Mucosa of rectum (tissue), 2 donors: ENCODE measurements around the gene SACS.

ENCODE experiments used
- H3K27ac ChIP-seq, 2 donors: one replicate each; pipeline ENCODE4 v1.7.0; 2013; ENCODE audit warnings: inconsistent platforms in 2 of 2, low read depth in 2 of 2, low read length in 2 of 2
- H3K27me3 ChIP-seq, 2 donors: one replicate each; pipeline ENCODE4 v1.7.0; 2013; ENCODE audit warnings: low read length in 2 of 2; ENCODE audit not compliant: control insufficient read depth in 2 of 2, insufficient read depth in 2 of 2
- H3K36me3 ChIP-seq, 2 donors: one replicate each; pipeline ENCODE4 v1.7.0; 2013; ENCODE audit warnings: low read length in 2 of 2; ENCODE audit not compliant: control insufficient read depth in 2 of 2, insufficient read depth in 2 of 2
- H3K4me1 ChIP-seq, 2 donors: one replicate each; pipeline ENCODE4 v1.7.0; 2013; ENCODE audit warnings: low read length in 2 of 2, mild to moderate bottlenecking in 1 of 2; ENCODE audit not compliant: control insufficient read depth in 2 of 2, insufficient read depth in 2 of 2
- H3K4me3 ChIP-seq, 2 donors: one replicate each; pipeline ENCODE4 v1.7.0; 2013; ENCODE audit warnings: low read length in 2 of 2
- H3K9ac ChIP-seq, 2 donors: one replicate each; pipeline ENCODE4 v1.7.0; 2013; ENCODE audit warnings: low read length in 2 of 2, low read depth in 1 of 2, mild to moderate bottlenecking in 1 of 2
- H3K9me3 ChIP-seq, 2 donors: one replicate each; pipeline ENCODE4 v1.7.0; 2013; ENCODE audit warnings: low read length in 2 of 2; ENCODE audit not compliant: control insufficient read depth in 2 of 2
- donor health status: healthy.
- donor health status: Normal muscosa, but diverticular disease.

Gene SACS

GRCh38 chr13:23348262-23349127 lies 85.0 kb downstream of the SACS start:
- Histone ChIP-seq H3K9me3 (no peaks in the 10 kb centered on the region), H3K4me1 (no peaks in the 10 kb centered on the region), H3K36me3 (peaks cover 0 to 3% of the 10 kb centered on the region in 2 donors), H3K9ac (no peak overlapping the region), H3K27ac (no peak overlapping the region), H3K27me3 (no peaks in the 10 kb centered on the region), H3K4me3 (no peak overlapping the region)

DNA sequence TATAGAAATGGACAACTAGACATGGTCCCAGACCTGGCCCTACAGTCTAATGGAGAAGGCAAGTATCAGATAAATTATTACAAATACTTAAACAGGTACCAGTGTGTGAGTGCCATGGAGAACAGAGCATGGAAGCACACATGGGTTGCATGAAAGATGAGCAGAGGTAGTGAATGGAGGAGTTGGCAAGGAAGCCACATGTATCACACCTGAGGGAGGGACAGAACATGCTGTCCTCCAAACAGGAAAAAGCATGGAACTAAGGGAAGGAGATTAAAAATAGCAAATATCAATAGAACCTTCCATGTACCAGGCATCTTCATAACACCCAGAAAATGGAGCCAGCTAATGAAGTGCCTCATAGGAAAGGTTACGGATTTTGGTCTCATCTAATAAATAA lies 85.9 kb downstream of the SACS start:
- no peaks in the 10 kb centered on the region for H3K27me3 ChIP-seq
- no peak overlapping the region for H3K27ac ChIP-seq
- H3K9me3 ChIP-seq: no peaks in the 10 kb centered on the region
- no peak overlapping the region for H3K9ac ChIP-seq
- peaks cover 0 to 3% of the 10 kb centered on the region in 2 donors for H3K36me3 ChIP-seq
- no peak overlapping the region for H3K4me3 ChIP-seq
- no peaks in the 10 kb centered on the region for H3K4me1 ChIP-seq

GRCh38 chr13:23344931-23345595 lies 88.4 kb downstream of the SACS start:
- Histone ChIP-seq H3K4me3 (no peak overlapping the region), H3K27me3 (no peaks in the 10 kb centered on the region), H3K27ac (no peak overlapping the region), H3K4me1 (no peaks in the 10 kb centered on the region), H3K36me3 (peaks cover 0 to 3% of the 10 kb centered on the region in 2 donors), H3K9me3 (no peaks in the 10 kb centered on the region), H3K9ac (no peak overlapping the region)

GRCh38 chr13:23339225-23339624 lies 94.3 kb downstream of the SACS start:
- Histone ChIP-seq H3K9me3 (no peaks in the 10 kb centered on the region), H3K27ac (no peak overlapping the region), H3K27me3 (no peaks in the 10 kb centered on the region), H3K36me3 (no peaks in the 10 kb centered on the region), H3K9ac (no peak overlapping the region), H3K4me1 (no peaks in the 10 kb centered on the region), H3K4me3 (no peak overlapping the region)

DNA sequence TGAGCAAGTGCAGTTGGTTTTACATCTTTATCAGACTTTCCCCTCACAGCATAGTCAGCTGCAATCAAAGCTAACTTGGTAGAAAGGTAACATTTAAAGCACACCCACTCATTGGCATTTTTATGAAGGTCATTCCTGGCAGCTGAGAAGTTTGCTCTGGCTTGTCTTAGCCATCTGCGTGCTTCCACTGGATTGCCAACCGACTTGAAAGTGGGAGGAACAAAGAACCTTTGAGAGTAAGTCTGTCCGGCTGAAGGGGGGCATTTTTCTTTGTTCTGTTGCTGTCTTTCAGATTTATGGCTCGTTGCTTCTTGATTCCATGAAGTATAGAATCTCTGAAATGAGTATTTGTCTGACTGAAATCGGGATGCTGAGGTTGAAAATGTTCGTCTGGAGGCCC lies 103.1 kb downstream of the SACS start:
- H3K4me3 ChIP-seq: no peak overlapping the region
- no peak overlapping the region for H3K9ac ChIP-seq
- peaks cover 0 to 3% of the 10 kb centered on the region in 2 donors for H3K9me3 ChIP-seq
- H3K36me3 ChIP-seq: no peaks in the 10 kb centered on the region
- H3K27me3 ChIP-seq: no peaks in the 10 kb centered on the region
- no peak overlapping the region for H3K27ac ChIP-seq
- no peaks in the 10 kb centered on the region for H3K4me1 ChIP-seq

- H3K36me3 ChIP-seq: no peaks in the 10 kb centered on the region
- H3K27me3 ChIP-seq: no peaks in the 10 kb centered on the region
- H3K27ac ChIP-seq: no peak overlapping the region
- H3K9ac ChIP-seq: no peak overlapping the region
- no peaks in the 10 kb centered on the region for H3K9me3 ChIP-seq
- no peaks in the 10 kb centered on the region for H3K4me1 ChIP-seq
- H3K4me3 ChIP-seq: no peak overlapping the region
Observed at GRCh38 chr13:23325191-23325590, 108.3 kb downstream of the SACS start.

DNA sequence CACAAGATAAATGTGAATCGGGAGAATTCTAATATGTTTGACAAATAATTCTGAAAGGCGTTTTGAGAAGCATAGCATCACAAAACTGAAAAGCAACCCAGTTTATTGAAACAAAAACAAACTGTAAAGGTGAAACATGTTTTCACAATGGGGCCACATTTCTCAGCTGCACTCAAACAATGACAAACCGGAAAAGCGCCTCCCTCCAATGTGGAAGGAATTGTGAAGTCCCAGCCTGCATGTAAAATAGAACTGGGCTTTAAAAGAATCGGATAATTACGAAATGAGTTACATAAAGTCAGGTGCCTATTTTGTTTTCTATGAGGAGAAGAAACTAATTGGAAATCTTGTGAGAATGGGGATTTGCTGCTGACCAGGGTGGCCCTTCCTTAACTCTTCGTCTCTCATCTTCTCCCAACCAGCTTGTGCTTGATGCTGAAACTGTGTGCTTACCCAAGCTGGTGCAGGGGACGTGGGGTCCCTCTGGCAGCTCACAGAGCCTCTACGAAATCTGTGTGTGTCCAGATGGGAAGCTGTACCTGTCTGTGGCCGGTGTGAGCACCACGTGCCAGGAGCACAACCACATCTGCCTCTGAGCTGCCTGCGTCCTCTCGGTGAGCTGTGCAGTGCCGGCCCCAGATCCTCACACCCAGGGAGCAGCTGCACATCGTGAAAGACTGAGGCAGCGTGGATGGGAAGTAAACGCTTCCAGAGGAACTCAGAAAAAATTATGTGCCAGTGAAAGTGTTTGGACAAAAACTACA lies 109.4 kb downstream of the SACS start:
- Histone ChIP-seq H3K27ac (no peak overlapping the region), H3K9me3 (no peaks in the 10 kb centered on the region), H3K9ac (no peak overlapping the region), H3K4me1 (peaks cover 0 to 2% of the 10 kb centered on the region in 2 donors), H3K36me3 (no peaks in the 10 kb centered on the region), H3K4me3 (no peak overlapping the region), H3K27me3 (no peaks in the 10 kb centered on the region)

GRCh38 chr13:23322353-23323336 lies 110.9 kb downstream of the SACS start:
- Histone ChIP-seq H3K4me1 (peaks cover 0 to 2% of the 10 kb centered on the region in 2 donors), H3K36me3 (no peaks in the 10 kb centered on the region), H3K9ac (no peak overlapping the region), H3K27ac (no peak overlapping the region), H3K9me3 (no peaks in the 10 kb centered on the region), H3K27me3 (no peaks in the 10 kb centered on the region), H3K4me3 (no peak overlapping the region)

GRCh38 chr13:23321535-23322241 lies 111.8 kb downstream of the SACS start:
- no peak overlapping the region for H3K27ac ChIP-seq
- peak overlapping the region in 1 of 2 donors; percentile 46 for H3K4me3 ChIP-seq
- H3K9ac ChIP-seq: no peak overlapping the region
- no peaks in the 10 kb centered on the region for H3K9me3 ChIP-seq
- no peaks in the 10 kb centered on the region for H3K36me3 ChIP-seq
- H3K4me1 ChIP-seq: peaks cover 0 to 2% of the 10 kb centered on the region in 2 donors
- H3K27me3 ChIP-seq: no peaks in the 10 kb centered on the region
